Measurements from ENCODE around the gene TRPV6. TPM values are rescaled to one million over a fixed set of nuclear protein-coding genes. Genes with fewer than 3 reads are reported as not detected.

Gene TRPV6
- total RNA-seq, 4 donors from 2014 or later, result 0.25 to 2.9 (median 1.2) TPM

- H3K27me3 ChIP-seq, result no peaks in the 10 kb centered on the region
- intact Hi-C loops (cut with DNase I), result loop anchor here (10.0 kb wide), 1 partner anchor 153 kb away; no protein-coding TSS in a partner anchor
- H3K4me3 ChIP-seq (replicated peaks in 1 of 3), result no peak overlapping the region
- TF ChIP-seq POLR2A (IDR thresholded peaks at IDR 0.05) (no peak), CTCF (IDR thresholded peaks at IDR 0.05) (no peak)
- no peak for DNase-seq
- H3K9me3 ChIP-seq, result no peaks in the 10 kb centered on the region
- peaks cover 11 to 20% of the 10 kb centered on the region in 2 donors for H3K4me1 ChIP-seq
- H3K36me3 ChIP-seq, result no peaks in the 10 kb centered on the region
- no peak overlapping the region for H3K27ac ChIP-seq
These were observed 33.6 kb downstream of the TRPV6 start for GRCh38 chr7:142851919-142852318.

- WGBS, 2 donors, result 91% methylated on average over 4 of the region's 4 CpGs
- TF ChIP-seq CTCF (IDR thresholded peaks at IDR 0.05) (no peak), POLR2A (IDR thresholded peaks at IDR 0.05) (no peak)
These were observed 34.3 kb downstream of the TRPV6 start for GRCh38 chr7:142851269-142851668.

GRCh38 chr7:142847353-142847752 is 38.2 kb downstream of the TRPV6 start:
- intact Hi-C loops (cut with DNase I), result no loop called here
- Histone ChIP-seq H3K4me3 (replicated peaks in 1 of 3) (no peak overlapping the region), H3K27ac (no peak overlapping the region), H3K36me3 (no peaks in the 10 kb centered on the region), H3K4me1 (peaks cover 5% of the 10 kb centered on the region in 2 donors), H3K27me3 (no peaks in the 10 kb centered on the region), H3K9me3 (no peaks in the 10 kb centered on the region)
- no peak for TF ChIP-seq POLR2A (IDR thresholded peaks at IDR 0.05)
- no peak for TF ChIP-seq CTCF (IDR thresholded peaks at IDR 0.05)
- 78% methylated on average over 2 of the region's 2 CpGs for WGBS, 2 donors
- no peak for DNase-seq

More at GRCh38 chr7:142851269-142851668, 34.3 kb downstream of the TRPV6 start:
- no peak overlapping the region for H3K27ac ChIP-seq
- no peak for DNase-seq
- H3K36me3 ChIP-seq, result no peaks in the 10 kb centered on the region
- H3K4me3 ChIP-seq (replicated peaks in 1 of 3), result no peak overlapping the region
- peaks cover 6 to 14% of the 10 kb centered on the region in 2 donors for H3K4me1 ChIP-seq
- H3K27me3 ChIP-seq, result no peaks in the 10 kb centered on the region
- no peaks in the 10 kb centered on the region for H3K9me3 ChIP-seq
- intact Hi-C loops (cut with DNase I), result loop anchor here (10.0 kb wide), 1 partner anchor 154 kb away; no protein-coding TSS in a partner anchor

- peaks cover 5 to 7% of the 10 kb centered on the region in 2 donors for H3K4me1 ChIP-seq
- no peaks in the 10 kb centered on the region for H3K27me3 ChIP-seq
- H3K4me3 ChIP-seq (replicated peaks in 1 of 3), result no peak overlapping the region
- no peaks in the 10 kb centered on the region for H3K9me3 ChIP-seq
- no peaks in the 10 kb centered on the region for H3K36me3 ChIP-seq
- DNase-seq, result no peak
- no peak for TF ChIP-seq POLR2A (IDR thresholded peaks at IDR 0.05)
- TF ChIP-seq CTCF (IDR thresholded peaks at IDR 0.05), result no peak
- H3K27ac ChIP-seq, result peak overlapping the region in 2 of 3 donors; percentile 2 to 37
- 75 to 93% methylated on average over 1 of the region's 1 CpG for WGBS, 2 donors
- intact Hi-C loops (cut with DNase I), result no loop called here
These were observed 43.2 kb downstream of the TRPV6 start for GRCh38 chr7:142842251-142842766.

- no peak for DNase-seq
- H3K36me3 ChIP-seq, result no peaks in the 10 kb centered on the region
- WGBS, 2 donors, result 73% methylated on average over 4 of the region's 4 CpGs
- intact Hi-C loops (cut with DNase I), result no loop called here
- peaks cover 5 to 7% of the 10 kb centered on the region in 2 donors for H3K4me1 ChIP-seq
- TF ChIP-seq POLR2A (IDR thresholded peaks at IDR 0.05) (no peak), CTCF (IDR thresholded peaks at IDR 0.05) (no peak)
- no peak overlapping the region for H3K4me3 ChIP-seq (replicated peaks in 1 of 3)
- H3K27ac ChIP-seq, result no peak overlapping the region
- no peaks in the 10 kb centered on the region for H3K27me3 ChIP-seq
- H3K9me3 ChIP-seq, result no peaks in the 10 kb centered on the region
These were observed 46.9 kb downstream of the TRPV6 start for GRCh38 chr7:142838461-142839213.

All from thyroid gland (tissue), 4 donors.